HG03520 (cell line): ENCODE data around the gene REPIN1.
A peak's percentile ranks its signal among the peaks of the same experiment; 100 is the strongest.
"Not testable (repeated sequence)": the region's sequence is repeated elsewhere in the genome, so short reads cannot be mapped to it uniquely, and the experiment has no call there.

Experiments used
- ATAC-seq: cut with Tn5 transposase; IDR thresholded peaks from one replicate; pipeline ENCODE4 v1.9.1; 2021; ENCODE audit warnings: mild to moderate bottlenecking, moderate library complexity; ENCODE audit not compliant: unreplicated experiment

REPIN1 gene

GRCh38 chr7:150374472-150374871 lies 5.8 kb downstream of the REPIN1 start:
- no peak for ATAC-seq

- no peak for ATAC-seq
Observed at GRCh38 chr7:150375662-150376521, 7.3 kb downstream of the REPIN1 start.

GRCh38 chr7:150376560-150376959 lies 7.9 kb downstream of the REPIN1 start:
- no peak for ATAC-seq

GRCh38 chr7:150377196-150377595 lies 8.6 kb downstream of the REPIN1 start:
- no peak for ATAC-seq

- ATAC-seq: no peak
Observed at GRCh38 chr7:150377635-150378034, 9.0 kb downstream of the REPIN1 start.

- ATAC-seq: no peak
Observed at GRCh38 chr7:150378115-150378852, 9.7 kb downstream of the REPIN1 start.

GRCh38 chr7:150378853-150379440 lies 10.3 kb downstream of the REPIN1 start, which contains the start of gene ZNF775:
TSS of gene ZNF775 (plus strand) at chr7:150379330. CDS start at chr7:150388471, 9,141 bp downstream.
- peak; percentile 82 for ATAC-seq

- ATAC-seq: peak; percentile 18
Observed at GRCh38 chr7:150379441-150380379, 11.1 kb downstream of the REPIN1 start.

GRCh38 chr7:150380463-150380862 lies 11.8 kb downstream of the REPIN1 start:
- ATAC-seq: no peak

- no peak for ATAC-seq
Observed at GRCh38 chr7:150381096-150381495, 12.5 kb downstream of the REPIN1 start.

- ATAC-seq: no peak
Observed at GRCh38 chr7:150381785-150382122, 13.1 kb downstream of the REPIN1 start.

GRCh38 chr7:150382123-150382843 lies 13.7 kb downstream of the REPIN1 start:
- no peak for ATAC-seq

GRCh38 chr7:150382844-150383225 lies 14.2 kb downstream of the REPIN1 start:
- no peak for ATAC-seq

GRCh38 chr7:150383710-150384397 lies 15.2 kb downstream of the REPIN1 start:
- ATAC-seq: no peak

GRCh38 chr7:150384406-150385301 lies 16.0 kb downstream of the REPIN1 start:
- no peak for ATAC-seq

GRCh38 chr7:150385302-150385723 lies 16.7 kb downstream of the REPIN1 start:
- ATAC-seq: no peak

- not testable (repeated sequence) for ATAC-seq
Observed at GRCh38 chr7:150385884-150386283, 17.3 kb downstream of the REPIN1 start.

- ATAC-seq: no peak
Observed at GRCh38 chr7:150388306-150388705, 19.7 kb downstream of the REPIN1 start.
